IMR-90 (cell line): ENCODE results near the gene CHD6. TPM values are rescaled to one million over a fixed set of nuclear protein-coding genes. Genes with fewer than 3 reads are reported as not detected.

Experiments used
- ATAC-seq: fragments of 200-7000 bp; cut with Tn5 transposase; 2 replicates; pipeline ENCODE4 v1.9.1; 2020; ENCODE audit warnings: low read depth, mild to moderate bottlenecking, moderate library complexity
- BruUV-seq: library from RNA; stranded (reverse); fragments of 400-500 nt; replicated peaks from 2 replicates; lab custom pipeline; 2021; lab: Mats Ljungman, UMichigan
- CTCF ChIA-PET: fragments of 300-600 bp; formaldehyde crosslinking; extraction: SDS; loops from one replicate; lab custom pipeline; 2021; ENCODE audit warnings: antibody characterized with exemption; lab: Yijun Ruan, JAX
- POLR2A ChIA-PET: fragments of 300-600 bp; sonication (Branson Sonifier 250); formaldehyde crosslinking; loops from one replicate; lab custom pipeline; 2022; ENCODE audit warnings: antibody characterized with exemption; ENCODE audit not compliant: unreplicated experiment; lab: Charles Lee
- DNase-seq: peaks from one replicate; pipeline ENCODE4 v3.0.0; 2013
- H2AFZ ChIP-seq: replicated peaks from 2 replicates; pipeline ENCODE3; 2013; ENCODE audit warnings: low read length, mild to moderate bottlenecking; ENCODE audit not compliant: poor library complexity
- H2AK5ac ChIP-seq: 2 replicates; pipeline ENCODE4 v1.6.1; 2013; ENCODE audit warnings: low read depth, low read length, inconsistent platforms
- H2AK9ac ChIP-seq: replicated peaks from 2 replicates; pipeline ENCODE3; 2013; ENCODE audit warnings: mild to moderate bottlenecking, low read depth, low read length, moderate library complexity; ENCODE audit not compliant: poor library complexity
- H2BK120ac ChIP-seq: 2 replicates; pipeline ENCODE4 v1.6.1; 2013; ENCODE audit warnings: low read depth, low read length, inconsistent platforms
- H2BK15ac ChIP-seq: 3 replicates; pipeline ENCODE4 v1.6.1; 2013; ENCODE audit warnings: low read depth, low read length, inconsistent platforms
- H2BK20ac ChIP-seq: 2 replicates; pipeline ENCODE4 v1.6.1; 2013; ENCODE audit warnings: low read depth, mild to moderate bottlenecking, inconsistent platforms, low read length, moderate library complexity
- H2BK5ac ChIP-seq: 2 replicates; pipeline ENCODE4 v1.6.1; 2013; ENCODE audit warnings: mild to moderate bottlenecking, low read depth, low read length, inconsistent platforms; ENCODE audit not compliant: poor library complexity, severe bottlenecking
- H3K14ac ChIP-seq: replicated peaks from 2 replicates; pipeline ENCODE4 v1.6.1; 2013; ENCODE audit warnings: low read depth, low read length, inconsistent platforms
- H3K18ac ChIP-seq: 2 replicates; pipeline ENCODE4 v1.6.1; 2013; ENCODE audit warnings: low read depth, low read length, control low read depth
- H3K23ac ChIP-seq: 2 replicates; pipeline ENCODE4 v1.6.1; 2013; ENCODE audit warnings: low read depth, low read length, inconsistent platforms
- H3K27ac ChIP-seq: 2 replicates; pipeline ENCODE4 v1.5.1; 2013; ENCODE audit warnings: mild to moderate bottlenecking, control low read depth, low read length; ENCODE audit not compliant: insufficient read depth
- H3K27me3 ChIP-seq: 2 replicates; pipeline ENCODE4 v1.6.1; 2013; ENCODE audit warnings: low read length; ENCODE audit not compliant: control insufficient read depth, insufficient read depth
- H3K36me3 ChIP-seq: 2 replicates; pipeline ENCODE4 v1.6.1; 2013; ENCODE audit warnings: low read length, mixed read lengths; ENCODE audit not compliant: control insufficient read depth, insufficient read depth
- H3K4ac ChIP-seq: 2 replicates; pipeline ENCODE4 v1.6.1; 2013; ENCODE audit warnings: low read depth, low read length, inconsistent platforms
- H3K4me1 ChIP-seq: 2 replicates; pipeline ENCODE4 v1.6.1; 2013; ENCODE audit warnings: low read length, mixed read lengths; ENCODE audit not compliant: control insufficient read depth, insufficient read depth
- H3K4me2 ChIP-seq: 2 replicates; pipeline ENCODE4 v1.6.1; 2013; ENCODE audit warnings: low read depth, mild to moderate bottlenecking, control low read depth, low read length, moderate library complexity
- H3K4me3 ChIP-seq: 2 replicates; pipeline ENCODE4 v1.5.1; 2013; ENCODE audit warnings: low read depth, mild to moderate bottlenecking, control low read depth, low read length, moderate library complexity; ENCODE audit not compliant: insufficient read depth
- H3K56ac ChIP-seq: 2 replicates; pipeline ENCODE4 v1.6.1; 2013; ENCODE audit warnings: low read length, inconsistent platforms; ENCODE audit not compliant: insufficient read depth; ENCODE audit errors: extremely low read depth
- H3K79me1 ChIP-seq, 2 experiments: 2 replicates each; pipeline ENCODE4 v1.6.1; 2013; ENCODE audit warnings: low read length in 2 of 2, inconsistent platforms in 1 of 2, low read depth in 1 of 2
- H3K9ac ChIP-seq: 2 replicates; pipeline ENCODE4 v1.6.1; 2013; ENCODE audit warnings: low read depth, low read length, control low read depth
- H3K9me1 ChIP-seq: 2 replicates; pipeline ENCODE4 v1.6.1; 2013; ENCODE audit warnings: low read length, inconsistent platforms; ENCODE audit not compliant: insufficient read depth
- H3K9me3 ChIP-seq: 2 replicates; pipeline ENCODE4 v1.6.1; 2013; ENCODE audit warnings: low read length; ENCODE audit not compliant: control insufficient read depth, insufficient read depth
- H4K20me1 ChIP-seq: 2 replicates; pipeline ENCODE4 v1.6.1; 2013; ENCODE audit warnings: low read length, inconsistent platforms; ENCODE audit not compliant: insufficient read depth
- H4K5ac ChIP-seq: 2 replicates; pipeline ENCODE4 v1.6.1; 2013; ENCODE audit warnings: mild to moderate bottlenecking, low read depth, low read length, control low read depth
- H4K8ac ChIP-seq, 2 experiments: 2 replicates each; pipeline ENCODE4 v1.6.1; 2013; ENCODE audit warnings: low read depth in 2 of 2, low read length in 2 of 2, control low read depth in 1 of 2, inconsistent platforms in 1 of 2
- H4K91ac ChIP-seq: 2 replicates; pipeline ENCODE4 v1.6.1; 2013; ENCODE audit warnings: low read depth, low read length, inconsistent platforms; ENCODE audit not compliant: insufficient read depth
- CEBPB ChIP-seq: IDR thresholded peaks from 2 replicates; pipeline ENCODE4 v1.6.1; 2012; ENCODE audit warnings: low read depth, low read length, improper control_type of control experiment
- CHD1 ChIP-seq: IDR thresholded peaks from 2 replicates; pipeline ENCODE4 v1.6.1; 2012; ENCODE audit warnings: low read depth, low read length, improper control_type of control experiment
- CTCF ChIP-seq: conservative IDR thresholded peaks from 2 replicates; pipeline ENCODE4 v1.5.1; 2012; ENCODE audit warnings: mild to moderate bottlenecking, low read depth, low read length, improper control_type of control experiment
- ELK1 ChIP-seq: fragments of 150-350 bp; IDR thresholded peaks from 2 replicates; pipeline ENCODE4 v1.6.1; 2016; ENCODE audit warnings: low read depth, mild to moderate bottlenecking, low read length, moderate library complexity, borderline replicate concordance
- MAFK ChIP-seq: IDR thresholded peaks from 2 replicates; pipeline ENCODE4 v1.6.1; 2012; ENCODE audit warnings: low read depth, low read length, improper control_type of control experiment
- MAZ ChIP-seq: IDR thresholded peaks from 2 replicates; pipeline ENCODE4 v1.6.1; 2012; ENCODE audit warnings: low read depth, mild to moderate bottlenecking, low read length, improper control_type of control experiment, moderate library complexity, borderline replicate concordance
- NFE2L2 ChIP-seq: fragments of 150-350 bp; IDR thresholded peaks from 2 replicates; pipeline ENCODE4 v1.6.1; 2016; ENCODE audit warnings: low read depth, mild to moderate bottlenecking, low read length
- RFX5 ChIP-seq: IDR thresholded peaks from 2 replicates; pipeline ENCODE4 v1.8.0; 2012; ENCODE audit warnings: low read depth, mild to moderate bottlenecking, low read length, moderate library complexity
- SMC3 ChIP-seq: fragments of 150-350 bp; IDR thresholded peaks from 2 replicates; pipeline ENCODE4 v1.6.1; 2016; ENCODE audit warnings: low read depth, mild to moderate bottlenecking, antibody characterized with exemption, low read length, moderate library complexity
- USF2 ChIP-seq: fragments of 150-350 bp; IDR thresholded peaks from 2 replicates; pipeline ENCODE4 v1.6.1; 2017; ENCODE audit warnings: mild to moderate bottlenecking, antibody characterized with exemption, low read length, low read depth
- WGBS, 2 experiments: methylation state at CpG; one replicate each; pipeline versions ENCODE4 v1.1.5 to v1.1.7; 2013; ENCODE audit warnings: missing lambda C conversion rate in 2 of 2; ENCODE audit not compliant: insufficient read length in 1 of 2; ENCODE audit errors: extremely low coverage in 2 of 2; 5-methylcytosine and 5-hydroxymethylcytosine counted together
- dilution Hi-C: fragments of 300-500 bp; cut with HindIII; formaldehyde crosslinking; loops from one replicate; pipeline ENCODE4 v1.14.3; 2018; ENCODE audit warnings: low sequenced_read_pairs; ENCODE audit not compliant: unreplicated experiment
- in situ Hi-C: fragments of 300-500 bp; cut with MboI; formaldehyde crosslinking; loops from 3 replicates; pipeline ENCODE4 v1.14.3; 2019; ENCODE audit warnings: low sequenced_read_pairs, inconsistent platforms, mixed read lengths
- intact Hi-C: fragments of 100-400 bp; cut with micrococcal nuclease; formaldehyde crosslinking; loops from 2 replicates; pipeline ENCODE4 v1.10.0; 2022
- polyA plus RNA-seq, 3 experiments: library from polyadenylated mRNA; depleted of rRNA; stranded (reverse); fragments of >200 nt; gene quantifications; 2 replicates each; pipeline ENCODE4 v1.2.3, GENCODE V29; 2012; ENCODE audit warnings: low replicate concordance in 1 of 3
- total RNA-seq: library from RNA; depleted of rRNA; stranded (reverse); fragments of >200 nt; gene quantifications from 2 replicates; pipeline ENCODE4 v1.2.3, GENCODE V29; 2012

The CHD6 gene
- total and polyA plus RNA-seq, 2 of the 4 experiments (the other 2 are of a cell fraction) = 8.8 to 26.7 TPM

- Histone ChIP-seq H2BK5ac (no peak overlapping the region), H3K4me2 (no peak overlapping the region), H2BK20ac (no peak overlapping the region), H3K79me1 (no peaks in the 10 kb centered on the region; a peak in 2 of 4 replicates), H3K9me3 (no peaks in the 10 kb centered on the region; the same call in 1 of the 2 replicates), H3K27ac (no peak overlapping the region), H4K20me1 (no peaks in the 10 kb centered on the region), H2BK120ac (no peak overlapping the region), H4K91ac (no peak overlapping the region), H3K4ac (no peak overlapping the region), H3K36me3 (peaks cover 8% of the 10 kb centered on the region), H3K4me3 (no peak overlapping the region), H3K56ac (no peak overlapping the region), H2AK9ac (no peak overlapping the region), H3K27me3 (no peaks in the 10 kb centered on the region), H2AFZ (no peak overlapping the region), H3K4me1 (no peaks in the 10 kb centered on the region), H4K8ac (no peak overlapping the region), H4K5ac (no peak overlapping the region), H2AK5ac (no peak overlapping the region), H3K23ac (no peak overlapping the region), H3K9me1 (peaks cover 4% of the 10 kb centered on the region; the same call in 1 of the 2 replicates), H2BK15ac (no peak overlapping the region), H3K9ac (no peak overlapping the region), H3K18ac (no peak overlapping the region), H3K14ac (no peak overlapping the region)
- TF ChIP-seq USF2 = no peak
- no peak for TF ChIP-seq RFX5
- TF ChIP-seq NFE2L2 = no peak
- no peak for TF ChIP-seq ELK1
- no peak for TF ChIP-seq SMC3
- TF ChIP-seq MAFK = no peak
- TF ChIP-seq CHD1 = no peak
- no peak for TF ChIP-seq CEBPB
- no peak for TF ChIP-seq MAZ
- no peak for TF ChIP-seq CTCF
- CTCF ChIA-PET = interaction anchor here (0.5 kb wide), 1 partner anchor 201 kb away, joined by 3 read pairs; no protein-coding TSS in a partner anchor
- no CpG with 5 or more reads among the region's 6 CpGs for WGBS, 2 experiments
- no TSS peak for BruUV-seq
- in situ Hi-C loops (no loop called here), intact Hi-C loops (no loop called here), dilution Hi-C loops (no loop called here)
- ATAC-seq (no peak), DNase-seq (no peak)
- POLR2A ChIA-PET = no interaction called here
Observed at GRCh38 chr20:41462372-41463161, 155.6 kb downstream of the CHD6 start.
